C4-2B (cell line): ENCODE data around the gene POC5.

Experiments
- H3K27ac ChIP-seq: fragments of 450-650 bp; 2 replicates; pipeline ENCODE4 v1.5.1; 2017
- ZFX ChIP-seq: fragments of 450-650 bp; IDR thresholded peaks from 2 replicates; pipeline ENCODE4 v1.6.1; 2017
- TF ChIP-seq, protein P1 (sequence below): fragments of 450-650 bp; conservative IDR thresholded peaks from 2 replicates; pipeline ENCODE4 v1.5.1; 2017; ENCODE audit warnings: mild to moderate bottlenecking

Gene POC5, protein sequence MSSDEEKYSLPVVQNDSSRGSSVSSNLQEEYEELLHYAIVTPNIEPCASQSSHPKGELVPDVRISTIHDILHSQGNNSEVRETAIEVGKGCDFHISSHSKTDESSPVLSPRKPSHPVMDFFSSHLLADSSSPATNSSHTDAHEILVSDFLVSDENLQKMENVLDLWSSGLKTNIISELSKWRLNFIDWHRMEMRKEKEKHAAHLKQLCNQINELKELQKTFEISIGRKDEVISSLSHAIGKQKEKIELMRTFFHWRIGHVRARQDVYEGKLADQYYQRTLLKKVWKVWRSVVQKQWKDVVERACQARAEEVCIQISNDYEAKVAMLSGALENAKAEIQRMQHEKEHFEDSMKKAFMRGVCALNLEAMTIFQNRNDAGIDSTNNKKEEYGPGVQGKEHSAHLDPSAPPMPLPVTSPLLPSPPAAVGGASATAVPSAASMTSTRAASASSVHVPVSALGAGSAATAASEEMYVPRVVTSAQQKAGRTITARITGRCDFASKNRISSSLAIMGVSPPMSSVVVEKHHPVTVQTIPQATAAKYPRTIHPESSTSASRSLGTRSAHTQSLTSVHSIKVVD

DNA sequence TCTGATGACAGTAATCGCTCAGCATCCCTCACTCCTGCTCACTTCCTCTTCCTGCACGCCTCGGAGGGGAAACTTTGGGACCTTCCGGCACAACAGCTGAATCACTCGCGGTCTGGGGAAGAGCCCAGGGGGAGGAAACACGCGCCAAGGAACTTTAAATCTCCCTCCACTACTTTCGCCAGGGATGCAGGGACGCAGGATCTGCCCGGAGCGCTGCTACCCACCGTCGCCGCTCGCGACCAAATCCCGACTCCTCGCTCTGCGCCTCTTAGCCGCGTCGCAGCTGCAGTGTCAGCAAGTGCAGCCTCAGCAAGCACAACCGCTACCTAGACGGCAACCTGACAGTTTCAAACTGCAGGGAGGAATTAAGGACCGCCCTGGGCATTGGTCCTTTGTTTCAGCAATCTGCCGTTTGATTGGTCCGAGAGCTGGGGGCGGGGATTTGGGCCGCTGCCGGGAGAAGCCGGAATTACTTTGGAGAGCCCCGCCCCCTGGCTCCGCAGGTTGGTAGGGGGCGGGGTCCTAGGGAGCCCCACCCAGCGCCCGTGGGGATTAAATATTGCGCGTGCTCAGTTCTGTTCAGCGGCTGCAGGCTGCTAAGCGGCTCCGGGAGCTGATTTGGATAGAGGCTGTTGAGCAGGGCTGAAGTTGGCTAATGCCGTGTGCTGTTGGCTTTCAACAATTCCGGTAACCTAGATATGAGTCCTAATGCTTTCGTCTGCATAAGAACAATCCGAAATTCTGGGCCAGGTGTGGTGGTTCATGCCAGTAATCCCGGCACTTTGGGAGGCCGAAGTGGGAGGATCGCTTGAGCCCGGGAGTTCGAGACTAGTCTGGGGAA lies at the start of gene POC5:
POC5 (minus strand) TSS at position 356 of the 841 bp plus-strand sequence. CDS start 4,500 bp downstream, outside the sequence.
- peak within 1 kb of the TSS; percentile 85 for H3K27ac ChIP-seq
- TF ChIP-seq ZFX: no peak
- TF ChIP-seq, protein P1, sequence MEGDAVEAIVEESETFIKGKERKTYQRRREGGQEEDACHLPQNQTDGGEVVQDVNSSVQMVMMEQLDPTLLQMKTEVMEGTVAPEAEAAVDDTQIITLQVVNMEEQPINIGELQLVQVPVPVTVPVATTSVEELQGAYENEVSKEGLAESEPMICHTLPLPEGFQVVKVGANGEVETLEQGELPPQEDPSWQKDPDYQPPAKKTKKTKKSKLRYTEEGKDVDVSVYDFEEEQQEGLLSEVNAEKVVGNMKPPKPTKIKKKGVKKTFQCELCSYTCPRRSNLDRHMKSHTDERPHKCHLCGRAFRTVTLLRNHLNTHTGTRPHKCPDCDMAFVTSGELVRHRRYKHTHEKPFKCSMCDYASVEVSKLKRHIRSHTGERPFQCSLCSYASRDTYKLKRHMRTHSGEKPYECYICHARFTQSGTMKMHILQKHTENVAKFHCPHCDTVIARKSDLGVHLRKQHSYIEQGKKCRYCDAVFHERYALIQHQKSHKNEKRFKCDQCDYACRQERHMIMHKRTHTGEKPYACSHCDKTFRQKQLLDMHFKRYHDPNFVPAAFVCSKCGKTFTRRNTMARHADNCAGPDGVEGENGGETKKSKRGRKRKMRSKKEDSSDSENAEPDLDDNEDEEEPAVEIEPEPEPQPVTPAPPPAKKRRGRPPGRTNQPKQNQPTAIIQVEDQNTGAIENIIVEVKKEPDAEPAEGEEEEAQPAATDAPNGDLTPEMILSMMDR: no peak

DNA sequence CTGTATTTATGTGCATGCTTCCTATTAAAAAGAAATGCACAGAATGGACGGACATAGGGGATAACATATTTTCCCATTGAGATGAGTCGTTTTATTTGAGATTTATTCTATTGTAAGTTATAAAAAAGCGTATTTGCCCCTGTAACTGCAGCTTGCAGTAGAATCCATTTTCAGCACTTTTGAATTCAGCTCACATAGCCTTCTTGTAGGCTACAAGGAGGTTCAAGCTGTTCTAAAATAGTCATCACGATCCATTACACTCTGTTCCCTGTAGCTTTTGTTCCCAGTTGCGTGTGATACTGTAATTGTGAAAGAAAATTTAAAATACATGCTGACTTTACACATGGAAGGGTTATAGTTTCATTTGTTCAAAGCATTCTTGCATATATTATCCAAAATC lies 40.9 kb upstream of the POC5 start:
- no peak for TF ChIP-seq ZFX
- TF ChIP-seq, protein P1: no peak
- no peak overlapping the region for H3K27ac ChIP-seq

DNA sequence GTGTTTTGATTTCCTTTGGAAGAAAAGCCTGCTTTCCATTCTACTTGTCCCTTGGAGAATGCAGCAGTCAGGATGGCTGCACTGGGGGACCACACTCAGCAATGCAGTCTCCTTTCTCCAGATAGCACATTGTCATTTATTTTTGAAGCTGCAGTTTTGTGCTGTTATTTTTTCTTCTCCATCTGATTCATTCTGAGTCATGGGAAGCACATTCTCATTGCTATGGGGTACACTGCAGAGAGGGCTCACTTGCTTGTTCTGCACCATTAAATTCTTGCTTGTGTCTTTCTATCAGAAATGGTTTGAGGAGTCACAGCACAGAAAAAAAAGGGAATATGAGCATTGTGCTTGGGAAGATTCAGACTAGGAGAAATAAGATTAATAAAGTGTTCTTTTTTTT lies 39.7 kb upstream of the POC5 start:
- no peak overlapping the region for H3K27ac ChIP-seq
- TF ChIP-seq, protein P1: no peak
- no peak for TF ChIP-seq ZFX

DNA sequence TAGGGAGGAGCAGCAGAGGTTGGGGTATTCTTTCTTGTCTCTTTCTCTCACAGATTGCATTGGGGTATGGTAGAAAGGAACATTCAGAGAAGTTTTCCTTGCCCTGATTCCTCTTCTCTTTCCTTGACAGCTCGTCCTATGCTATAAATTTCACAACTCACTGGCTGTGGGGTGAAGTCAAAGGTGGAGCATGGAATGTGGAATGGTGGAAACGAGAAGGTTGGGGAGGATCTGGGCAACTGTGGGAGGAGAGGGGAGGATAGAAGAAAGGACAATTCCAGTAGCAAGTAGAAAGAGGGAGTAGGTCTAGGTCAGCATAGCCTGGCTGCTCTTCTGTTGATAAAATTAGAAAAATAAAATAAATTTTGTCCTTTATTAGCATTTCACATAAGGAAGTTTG lies 39.0 kb upstream of the POC5 start:
- no peak overlapping the region for H3K27ac ChIP-seq
- no peak for TF ChIP-seq ZFX
- TF ChIP-seq, protein P1: no peak

DNA sequence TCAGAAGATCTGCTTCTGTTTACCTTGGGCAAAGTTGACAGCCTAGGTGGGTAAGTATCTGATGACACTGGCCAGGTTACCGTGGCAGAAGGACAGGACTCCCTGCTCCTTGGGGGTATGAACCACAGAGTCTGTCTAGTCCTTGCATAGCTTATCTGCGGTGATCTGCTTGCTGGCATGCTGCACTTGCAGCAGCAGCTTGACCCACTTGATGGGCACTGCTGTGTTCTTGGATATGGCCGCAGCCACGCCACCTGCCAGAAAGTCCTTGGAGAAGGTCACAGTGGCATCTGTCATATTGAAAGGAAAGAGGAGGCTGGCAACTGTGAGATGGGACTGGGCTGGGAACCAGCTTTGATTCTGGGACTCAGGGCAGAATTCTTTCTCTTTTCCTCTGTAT lies 35.9 kb upstream of the POC5 start:
- TF ChIP-seq, protein P1: no peak

DNA sequence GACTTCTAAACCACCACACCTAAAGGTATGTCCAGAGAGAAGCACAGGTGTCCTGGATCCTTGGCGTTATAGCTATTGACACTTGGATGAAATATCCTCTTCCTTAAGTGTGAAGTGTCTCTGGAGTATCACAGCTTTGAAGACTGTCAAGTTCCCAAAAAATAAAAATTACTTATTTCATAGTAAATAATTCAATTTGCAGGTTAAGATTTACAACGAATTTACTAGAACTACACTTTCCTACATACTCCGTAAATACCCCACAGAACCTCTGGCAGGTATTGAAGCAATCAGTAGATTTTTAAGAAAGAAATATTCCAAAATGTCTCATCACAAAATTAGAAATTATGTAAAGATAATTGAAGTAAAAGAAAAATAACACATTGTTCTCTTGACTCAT lies 27.1 kb upstream of the POC5 start:
- H3K27ac ChIP-seq: no peak overlapping the region
- no peak for TF ChIP-seq ZFX
- TF ChIP-seq, protein P1: no peak

More for the DNA sequence above, 35.9 kb upstream of the POC5 start:
- no peak overlapping the region for H3K27ac ChIP-seq

DNA sequence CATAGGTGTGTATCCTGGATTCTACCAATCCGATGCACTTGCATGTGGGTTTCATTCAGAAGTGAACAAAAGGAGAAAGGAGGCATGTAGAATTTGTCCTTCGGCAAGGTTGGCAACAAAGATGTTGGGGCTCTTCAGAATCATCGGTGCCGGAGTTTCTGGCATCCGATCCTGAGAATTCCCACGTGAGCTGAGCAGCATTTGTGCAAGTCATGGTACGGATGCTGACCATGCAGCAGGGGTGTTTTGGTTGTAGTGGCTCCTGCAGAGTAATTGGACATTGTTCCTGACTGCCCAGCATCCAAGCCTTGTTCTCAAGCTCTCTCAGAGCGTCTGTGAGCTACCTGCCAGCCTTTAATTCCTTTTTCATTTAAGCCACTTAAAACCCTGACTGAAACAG lies 19.0 kb upstream of the POC5 start:
- TF ChIP-seq ZFX: no peak
- TF ChIP-seq, protein P1: no peak

More for the DNA sequence above, 19.0 kb upstream of the POC5 start:
- no peak overlapping the region for H3K27ac ChIP-seq
